H4 (cell line): ENCODE data around the gene GPER1. TPM values are rescaled to one million over a fixed set of nuclear protein-coding genes. Genes with fewer than 3 reads are reported as not detected.

Source experiments
- DNase-seq: peaks from one replicate; pipeline ENCODE4 v3.0.0-alpha.2; 2015; ENCODE audit warnings: low spot score
- total RNA-seq: library from RNA; depleted of rRNA; stranded (reverse); fragments of >200 nt; shearing (Covaris generic); gene quantifications from 2 replicates; pipeline ENCODE4 v1.2.3, GENCODE V29; 2014

Gene GPER1
- total RNA-seq, 1 experiment from 2014 or later, result 1.5 TPM

- DNase-seq, result no peak
Measured at GRCh38 chr7:1053816-1054370, 34.0 kb upstream of the GPER1 start.

GRCh38 chr7:1054438-1054837 lies 33.5 kb upstream of the GPER1 start:
- DNase-seq, result no peak

GRCh38 chr7:1054861-1055450 lies 33.0 kb upstream of the GPER1 start:
- no peak for DNase-seq

GRCh38 chr7:1055491-1055955 lies 32.4 kb upstream of the GPER1 start:
- no peak for DNase-seq

- peak; percentile 75 for DNase-seq
Measured at GRCh38 chr7:1055956-1056784, 31.7 kb upstream of the GPER1 start.

- DNase-seq, result no peak
Measured at GRCh38 chr7:1056785-1057410, 31.0 kb upstream of the GPER1 start.

- DNase-seq, result no peak
Measured at GRCh38 chr7:1057416-1058291, 30.3 kb upstream of the GPER1 start.

GRCh38 chr7:1058311-1058710 lies 29.6 kb upstream of the GPER1 start:
- no peak for DNase-seq

GRCh38 chr7:1058821-1059199 lies 29.1 kb upstream of the GPER1 start:
- DNase-seq, result no peak

GRCh38 chr7:1059200-1060091 lies 28.5 kb upstream of the GPER1 start:
- DNase-seq, result no peak

GRCh38 chr7:1060315-1061072 lies 27.4 kb upstream of the GPER1 start:
- no peak for DNase-seq

GRCh38 chr7:1061180-1061579 lies 26.7 kb upstream of the GPER1 start:
- DNase-seq, result no peak

GRCh38 chr7:1062296-1063294 lies 25.3 kb upstream of the GPER1 start:
- no peak for DNase-seq

GRCh38 chr7:1063361-1063760 lies 24.6 kb upstream of the GPER1 start:
- DNase-seq, result no peak

- no peak for DNase-seq
Measured at GRCh38 chr7:1064581-1064980, 23.3 kb upstream of the GPER1 start.

- DNase-seq, result no peak
Measured at GRCh38 chr7:1065263-1065584, 22.7 kb upstream of the GPER1 start.

- DNase-seq, result peak; percentile 77
Measured at GRCh38 chr7:1065585-1066241, 22.2 kb upstream of the GPER1 start.

GRCh38 chr7:1066242-1066588 lies 21.7 kb upstream of the GPER1 start:
- DNase-seq, result no peak
